HEK293 (cell line): ENCODE measurements around the gene ASCC1.
A peak's percentile ranks its signal among the peaks of the same experiment; 100 is the strongest.

ENCODE experiments used
- OSR2 ChIP-seq: fragments of 450-650 bp; formaldehyde crosslinking; IDR thresholded peaks from 2 replicates; pipeline ENCODE4 v1.5.1; 2016; ENCODE audit warnings: missing biosample characterization, missing genetic modification characterization
- PATZ1 ChIP-seq: fragments of 450-650 bp; formaldehyde crosslinking; IDR thresholded peaks from 2 replicates; pipeline ENCODE4 v1.5.1; 2016; ENCODE audit warnings: missing biosample characterization, missing genetic modification characterization
- PRDM2 ChIP-seq: fragments of 450-650 bp; formaldehyde crosslinking; IDR thresholded peaks from 2 replicates; pipeline ENCODE4 v1.5.1; 2016; ENCODE audit warnings: missing biosample characterization, missing genetic modification characterization, borderline replicate concordance
- REPIN1 ChIP-seq: fragments of 450-650 bp; formaldehyde crosslinking; IDR thresholded peaks from 2 replicates; pipeline ENCODE4 v1.5.1; 2017; ENCODE audit warnings: missing biosample characterization, missing genetic modification characterization, low read depth
- SP2 ChIP-seq: fragments of 450-650 bp; formaldehyde crosslinking; IDR thresholded peaks from 2 replicates; pipeline ENCODE4 v1.5.1; 2016; ENCODE audit warnings: missing biosample characterization, missing genetic modification characterization
- ZFHX2 ChIP-seq: fragments of 450-650 bp; formaldehyde crosslinking; conservative IDR thresholded peaks from 2 replicates; pipeline ENCODE4 v1.5.1; 2016; ENCODE audit warnings: missing biosample characterization, missing genetic modification characterization
- ZFP37 ChIP-seq: fragments of 450-650 bp; formaldehyde crosslinking; IDR thresholded peaks from 2 replicates; pipeline ENCODE4 v1.5.1; 2016; ENCODE audit warnings: missing biosample characterization, missing genetic modification characterization
- ZNF571 ChIP-seq: fragments of 450-650 bp; formaldehyde crosslinking; IDR thresholded peaks from 2 replicates; pipeline ENCODE4 v1.5.0; 2017; ENCODE audit warnings: missing biosample characterization, missing genetic modification characterization
- ZNF624 ChIP-seq: fragments of 450-650 bp; formaldehyde crosslinking; IDR thresholded peaks from 2 replicates; pipeline ENCODE4 v1.5.1; 2017; ENCODE audit warnings: missing biosample characterization, missing genetic modification characterization
- TF ChIP-seq, protein P1 (sequence below): fragments of 450-650 bp; formaldehyde crosslinking; IDR thresholded peaks from 2 replicates; pipeline ENCODE4 v1.5.1; 2016; ENCODE audit warnings: missing biosample characterization, missing genetic modification characterization
- TF ChIP-seq, protein P2 (sequence below): IDR thresholded peaks from 2 replicates; pipeline ENCODE4 v1.6.1; 2011; ENCODE audit warnings: mild to moderate bottlenecking, low read depth, low read length, borderline replicate concordance

DNA sequence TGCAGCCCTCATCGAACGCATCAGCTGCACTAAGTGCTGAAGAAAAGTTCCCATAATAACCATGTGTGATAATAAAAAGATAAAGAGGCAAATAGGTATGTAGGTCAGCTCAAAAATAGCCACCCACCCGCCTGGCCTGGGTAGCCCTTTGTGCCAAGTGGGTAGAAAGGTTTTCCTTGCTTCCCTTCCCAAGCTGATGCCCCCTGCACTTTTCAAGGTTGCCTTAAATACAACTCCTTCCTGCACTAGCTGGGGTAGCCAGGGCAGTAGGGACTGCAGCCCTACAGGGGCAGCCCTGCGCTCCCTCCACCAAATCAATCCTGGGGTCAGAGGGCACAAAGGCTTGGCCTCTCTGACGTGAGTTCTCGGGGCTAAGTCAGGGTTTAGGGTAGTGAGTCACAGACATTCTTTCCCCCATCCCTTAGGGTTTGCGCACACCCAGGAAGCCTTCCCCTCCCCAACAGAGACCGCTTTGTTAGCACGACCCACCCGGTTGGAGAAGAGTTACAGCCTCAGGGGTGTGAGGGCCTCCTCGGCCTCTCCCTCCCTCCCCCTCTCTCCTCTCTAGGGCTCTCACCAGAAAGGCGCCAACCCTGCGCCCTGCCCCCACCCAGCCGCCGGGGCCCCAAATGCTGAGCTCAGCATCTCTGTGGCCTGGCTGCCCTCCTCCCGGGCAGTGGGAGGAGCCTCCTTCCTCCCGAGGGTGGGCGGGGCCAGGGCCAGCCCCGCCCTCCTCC is 44.3 kb upstream of the ASCC1 start:
- TF ChIP-seq, protein P1, sequence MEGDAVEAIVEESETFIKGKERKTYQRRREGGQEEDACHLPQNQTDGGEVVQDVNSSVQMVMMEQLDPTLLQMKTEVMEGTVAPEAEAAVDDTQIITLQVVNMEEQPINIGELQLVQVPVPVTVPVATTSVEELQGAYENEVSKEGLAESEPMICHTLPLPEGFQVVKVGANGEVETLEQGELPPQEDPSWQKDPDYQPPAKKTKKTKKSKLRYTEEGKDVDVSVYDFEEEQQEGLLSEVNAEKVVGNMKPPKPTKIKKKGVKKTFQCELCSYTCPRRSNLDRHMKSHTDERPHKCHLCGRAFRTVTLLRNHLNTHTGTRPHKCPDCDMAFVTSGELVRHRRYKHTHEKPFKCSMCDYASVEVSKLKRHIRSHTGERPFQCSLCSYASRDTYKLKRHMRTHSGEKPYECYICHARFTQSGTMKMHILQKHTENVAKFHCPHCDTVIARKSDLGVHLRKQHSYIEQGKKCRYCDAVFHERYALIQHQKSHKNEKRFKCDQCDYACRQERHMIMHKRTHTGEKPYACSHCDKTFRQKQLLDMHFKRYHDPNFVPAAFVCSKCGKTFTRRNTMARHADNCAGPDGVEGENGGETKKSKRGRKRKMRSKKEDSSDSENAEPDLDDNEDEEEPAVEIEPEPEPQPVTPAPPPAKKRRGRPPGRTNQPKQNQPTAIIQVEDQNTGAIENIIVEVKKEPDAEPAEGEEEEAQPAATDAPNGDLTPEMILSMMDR = no peak
- no peak for TF ChIP-seq REPIN1 (tag by site-specific recombination)
- TF ChIP-seq OSR2 = no peak
- TF ChIP-seq, protein P2, sequence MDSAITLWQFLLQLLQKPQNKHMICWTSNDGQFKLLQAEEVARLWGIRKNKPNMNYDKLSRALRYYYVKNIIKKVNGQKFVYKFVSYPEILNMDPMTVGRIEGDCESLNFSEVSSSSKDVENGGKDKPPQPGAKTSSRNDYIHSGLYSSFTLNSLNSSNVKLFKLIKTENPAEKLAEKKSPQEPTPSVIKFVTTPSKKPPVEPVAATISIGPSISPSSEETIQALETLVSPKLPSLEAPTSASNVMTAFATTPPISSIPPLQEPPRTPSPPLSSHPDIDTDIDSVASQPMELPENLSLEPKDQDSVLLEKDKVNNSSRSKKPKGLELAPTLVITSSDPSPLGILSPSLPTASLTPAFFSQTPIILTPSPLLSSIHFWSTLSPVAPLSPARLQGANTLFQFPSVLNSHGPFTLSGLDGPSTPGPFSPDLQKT = no peak
- no peak for TF ChIP-seq ZNF624 (tag by site-specific recombination)
- no peak for TF ChIP-seq PATZ1 (tag by site-specific recombination)
- no peak for TF ChIP-seq ZFP37 (tag by site-specific recombination)
- no peak for TF ChIP-seq ZNF571 (tag by site-specific recombination)
- no peak for TF ChIP-seq ZFHX2 (tag by site-specific recombination)
- TF ChIP-seq SP2 (tag by site-specific recombination) = peak; percentile 83
- TF ChIP-seq PRDM2 (tag by site-specific recombination) = no peak
